GM08714 (cell line): ENCODE measurements around the gene KRT7.
"Not testable (repeated sequence)": the region's sequence is repeated elsewhere in the genome, so short reads cannot be mapped to it uniquely, and the experiment has no call there.

Source experiments
- H3K4me3 ChIP-seq: fragments of 200-500 bp; sonication (Bioruptor generic); 2 replicates; pipeline ENCODE4 v1.5.1; 2014; ENCODE audit warnings: mild to moderate bottlenecking, low read length, inconsistent platforms
- ZNF274 ChIP-seq: IDR thresholded peaks from 2 replicates; pipeline ENCODE4 v1.6.1; 2012; ENCODE audit warnings: mild to moderate bottlenecking, low read depth, low read length

The KRT7 gene

DNA sequence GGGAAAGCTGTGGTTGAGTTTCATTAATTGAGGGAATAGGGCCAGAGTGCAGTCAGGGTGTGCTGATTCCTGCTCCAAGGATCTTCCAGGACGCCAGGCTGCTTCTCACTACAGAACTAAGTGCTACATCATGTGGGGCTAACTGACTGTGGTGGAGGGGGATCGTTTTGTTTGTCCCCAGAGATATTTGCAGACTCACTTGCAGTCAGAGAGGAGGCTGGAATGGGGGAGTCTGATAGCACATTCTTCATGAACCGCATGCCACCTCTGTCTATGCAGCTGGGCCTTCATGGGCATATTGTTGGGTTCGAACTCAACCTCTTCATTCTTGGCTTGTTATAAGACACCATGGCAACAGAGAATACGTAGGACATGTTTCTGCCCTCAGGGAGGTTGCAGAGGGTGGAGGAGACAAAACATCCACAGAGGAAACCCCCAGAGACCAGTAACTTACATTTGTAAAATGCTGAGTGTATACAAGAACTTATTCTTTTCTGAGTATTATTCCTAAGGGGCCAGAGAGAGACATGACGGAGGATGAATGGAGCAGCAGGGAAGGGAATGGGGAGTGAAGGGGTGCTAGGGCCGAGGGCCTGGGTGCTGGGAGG lies 13.0 kb downstream of the KRT7 start:
- TF ChIP-seq ZNF274 = no peak
- no peak overlapping the region for H3K4me3 ChIP-seq

DNA sequence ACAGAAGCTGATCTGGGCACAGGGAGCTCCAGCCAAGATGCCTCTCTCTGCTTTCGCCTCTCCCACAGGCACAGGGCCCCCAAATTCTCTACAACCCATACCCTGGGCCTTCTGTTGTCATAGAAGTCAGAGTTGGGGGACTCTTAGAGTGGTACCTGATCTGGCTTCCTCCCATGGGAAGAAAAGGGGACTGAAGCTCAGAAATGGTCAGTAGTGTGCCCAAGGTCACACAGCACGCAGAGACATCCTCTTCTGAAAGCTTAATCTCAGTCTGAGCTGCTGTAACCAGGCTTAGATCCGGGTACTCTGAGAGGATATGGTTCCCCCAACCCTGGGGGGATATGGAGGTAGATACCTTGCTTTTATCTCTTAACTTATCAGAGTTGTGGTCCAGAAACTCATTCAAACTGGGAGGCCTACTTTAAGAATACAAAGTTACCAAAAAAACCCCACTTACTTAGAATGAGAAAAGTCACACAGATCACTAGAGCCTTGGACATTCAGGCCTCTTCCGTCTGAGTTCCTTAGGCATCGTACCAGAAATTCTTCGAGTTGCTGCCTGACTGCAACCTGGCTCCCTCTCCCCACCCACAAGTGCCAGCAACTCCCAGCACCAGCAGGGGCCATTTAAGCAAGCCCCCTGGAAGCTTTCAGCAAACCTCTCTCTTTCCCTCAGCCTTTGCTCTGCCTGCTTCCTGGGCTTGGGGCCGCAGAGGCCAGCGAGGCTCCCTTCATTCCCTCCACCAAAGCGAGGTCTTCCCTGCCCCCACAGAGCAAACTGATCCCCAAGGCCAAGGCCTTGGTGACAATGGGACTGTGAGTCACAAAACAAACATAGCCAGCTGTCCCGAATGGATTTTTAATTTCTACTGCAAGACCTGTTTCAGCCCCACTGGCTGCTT lies 13.9 kb downstream of the KRT7 start:
- H3K4me3 ChIP-seq = no peak overlapping the region
- TF ChIP-seq ZNF274 = no peak

DNA sequence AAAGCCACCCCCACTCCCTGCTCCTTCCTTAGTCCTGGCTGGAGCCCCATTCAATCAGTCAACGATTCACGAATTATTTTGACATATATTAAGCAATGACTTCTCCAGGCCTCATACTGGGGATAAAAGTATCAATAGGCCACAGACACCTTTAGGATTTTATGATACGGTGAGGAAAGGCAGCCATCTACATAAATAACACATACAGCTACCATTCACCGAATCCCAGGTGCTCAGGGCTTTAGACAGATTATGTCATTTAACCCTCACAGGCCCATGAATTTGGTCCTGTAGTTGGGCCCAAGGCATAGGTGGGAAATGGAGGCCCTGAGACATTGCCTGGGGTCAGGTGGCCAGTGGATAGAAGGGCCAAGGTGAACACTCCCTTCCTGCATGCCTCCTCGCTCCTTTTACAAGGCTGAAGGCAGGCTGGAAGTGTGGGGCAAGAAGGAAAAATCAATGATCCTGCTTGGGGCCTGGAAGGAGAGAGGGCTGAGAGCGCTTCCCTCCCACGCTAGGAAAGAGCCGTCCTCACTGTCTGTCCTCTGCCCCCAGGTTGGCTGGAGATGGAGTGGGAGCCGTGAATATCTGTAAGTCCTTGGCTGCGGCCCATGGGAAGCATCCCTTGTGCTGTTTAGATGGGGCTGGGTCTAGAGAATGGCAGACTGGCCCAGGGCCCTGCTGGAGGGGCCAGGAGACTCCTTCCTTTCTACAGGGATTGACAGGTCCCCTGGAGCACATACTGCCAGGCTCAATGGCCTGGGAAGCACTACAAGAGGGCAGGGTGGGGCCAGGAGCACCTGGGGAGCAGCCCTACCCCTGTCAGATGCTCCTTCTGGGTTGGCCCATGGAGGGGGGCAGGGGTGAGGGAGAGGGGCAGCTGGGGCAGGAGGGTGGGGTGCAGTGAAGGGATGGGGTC lies 14.8 kb downstream of the KRT7 start:
- no peak for TF ChIP-seq ZNF274
- H3K4me3 ChIP-seq = no peak overlapping the region

DNA sequence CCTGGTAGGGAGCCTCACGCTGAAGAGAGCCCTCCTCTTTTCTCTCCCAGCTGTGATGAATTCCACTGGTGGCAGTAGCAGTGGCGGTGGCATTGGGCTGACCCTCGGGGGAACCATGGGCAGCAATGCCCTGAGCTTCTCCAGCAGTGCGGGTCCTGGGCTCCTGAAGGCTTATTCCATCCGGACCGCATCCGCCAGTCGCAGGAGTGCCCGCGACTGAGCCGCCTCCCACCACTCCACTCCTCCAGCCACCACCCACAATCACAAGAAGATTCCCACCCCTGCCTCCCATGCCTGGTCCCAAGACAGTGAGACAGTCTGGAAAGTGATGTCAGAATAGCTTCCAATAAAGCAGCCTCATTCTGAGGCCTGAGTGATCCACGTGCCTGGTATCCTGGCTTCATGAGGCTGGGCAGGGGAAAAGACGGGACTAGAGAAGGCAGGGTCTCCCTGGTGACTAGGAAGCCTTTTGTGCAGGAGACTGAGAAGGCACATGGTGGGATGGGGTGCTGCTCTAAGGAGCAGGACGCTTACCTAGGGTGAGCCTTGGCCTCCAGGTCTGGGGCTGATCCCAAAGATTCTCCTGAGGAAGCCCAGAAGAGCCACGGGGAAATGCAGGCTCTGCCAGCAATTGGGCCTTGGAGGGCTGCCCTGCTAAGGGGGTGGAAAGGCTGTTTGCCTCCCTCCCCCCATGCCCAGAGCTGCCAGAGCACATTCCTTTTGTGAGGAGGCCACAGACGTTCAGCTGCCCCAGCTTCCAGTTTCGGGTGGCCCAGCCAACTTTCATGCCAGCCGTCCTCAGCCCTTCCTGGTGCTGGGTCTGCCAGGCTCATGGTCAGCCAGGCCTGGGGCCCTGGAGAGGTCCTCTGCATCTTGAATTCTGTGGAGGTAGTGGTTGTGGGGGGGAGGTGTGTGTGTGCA lies 15.8 kb downstream of the KRT7 start:
- no peak overlapping the region for H3K4me3 ChIP-seq
- TF ChIP-seq ZNF274 = no peak

DNA sequence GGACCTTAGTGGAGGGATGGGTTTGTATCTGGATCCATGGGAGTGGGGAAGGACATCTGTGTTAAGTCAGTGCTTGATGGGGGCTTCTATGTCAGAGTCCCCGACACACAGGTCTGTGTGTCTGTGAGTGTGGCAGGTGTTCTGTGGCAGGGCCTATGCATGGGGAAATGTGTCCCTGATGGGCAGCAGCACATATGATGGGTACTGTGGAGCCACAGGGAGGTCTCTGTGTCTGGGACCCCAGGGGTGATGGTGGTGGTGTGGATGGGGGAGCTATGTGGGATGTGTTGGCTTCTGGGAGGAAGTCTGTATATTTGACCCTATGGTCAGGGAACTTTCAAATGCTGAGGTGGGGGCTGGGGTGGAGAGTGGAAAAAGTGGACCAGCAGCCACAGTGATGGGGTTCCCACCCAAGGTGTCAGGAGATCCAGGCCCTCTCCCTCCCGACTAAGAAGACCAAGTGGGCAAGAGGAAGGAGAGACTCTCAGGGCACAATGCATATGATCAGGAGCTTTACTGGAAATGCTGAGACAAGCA lies 16.5 kb downstream of the KRT7 start:
- TF ChIP-seq ZNF274 = no peak
- no peak overlapping the region for H3K4me3 ChIP-seq

DNA sequence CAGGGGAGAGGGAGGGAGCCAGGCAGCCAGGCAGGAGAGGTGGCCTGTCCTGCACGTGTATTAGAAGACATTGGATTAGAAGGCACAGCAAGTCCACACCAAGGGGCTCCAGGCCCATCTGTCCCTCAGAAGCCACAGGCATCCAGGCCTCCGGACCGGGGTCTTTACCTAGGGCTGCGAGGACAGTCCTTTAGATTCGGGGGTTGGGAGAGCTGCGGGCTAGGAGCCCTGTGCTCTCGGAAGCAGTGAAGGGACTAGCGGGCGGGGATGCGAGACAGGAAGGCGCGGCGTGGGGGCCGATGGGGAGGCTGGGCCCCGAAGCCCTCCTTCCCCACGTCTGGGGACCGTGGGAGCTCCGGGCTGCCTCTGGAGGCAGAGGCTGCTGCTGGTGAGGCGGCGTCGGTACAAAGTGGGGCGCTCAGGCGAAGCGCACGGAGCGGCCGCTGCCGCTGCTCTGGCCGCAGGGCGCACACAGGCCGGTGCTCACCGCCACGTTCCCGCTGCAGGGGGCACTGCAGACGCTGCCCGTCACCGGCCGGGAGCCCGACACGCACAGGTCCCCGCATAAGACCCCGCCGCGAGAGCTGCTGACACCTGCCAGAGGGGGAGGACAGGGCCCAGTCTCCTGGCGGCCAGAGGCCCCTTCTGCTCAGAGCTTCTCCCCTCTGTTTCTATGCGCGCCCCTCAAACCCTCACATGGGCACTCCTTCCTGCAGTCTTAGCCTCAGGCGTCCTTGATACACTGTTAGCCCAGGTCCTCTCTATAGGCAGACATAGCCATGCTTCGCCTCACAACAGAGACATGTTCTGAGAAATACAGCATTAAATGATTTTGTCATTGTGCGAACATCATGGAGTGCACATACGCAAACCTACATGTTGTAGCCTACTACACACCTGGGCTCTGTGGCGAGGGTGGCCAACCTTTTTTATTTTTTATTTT lies 17.3 kb downstream of the KRT7 start:
- no peak overlapping the region for H3K4me3 ChIP-seq

DNA sequence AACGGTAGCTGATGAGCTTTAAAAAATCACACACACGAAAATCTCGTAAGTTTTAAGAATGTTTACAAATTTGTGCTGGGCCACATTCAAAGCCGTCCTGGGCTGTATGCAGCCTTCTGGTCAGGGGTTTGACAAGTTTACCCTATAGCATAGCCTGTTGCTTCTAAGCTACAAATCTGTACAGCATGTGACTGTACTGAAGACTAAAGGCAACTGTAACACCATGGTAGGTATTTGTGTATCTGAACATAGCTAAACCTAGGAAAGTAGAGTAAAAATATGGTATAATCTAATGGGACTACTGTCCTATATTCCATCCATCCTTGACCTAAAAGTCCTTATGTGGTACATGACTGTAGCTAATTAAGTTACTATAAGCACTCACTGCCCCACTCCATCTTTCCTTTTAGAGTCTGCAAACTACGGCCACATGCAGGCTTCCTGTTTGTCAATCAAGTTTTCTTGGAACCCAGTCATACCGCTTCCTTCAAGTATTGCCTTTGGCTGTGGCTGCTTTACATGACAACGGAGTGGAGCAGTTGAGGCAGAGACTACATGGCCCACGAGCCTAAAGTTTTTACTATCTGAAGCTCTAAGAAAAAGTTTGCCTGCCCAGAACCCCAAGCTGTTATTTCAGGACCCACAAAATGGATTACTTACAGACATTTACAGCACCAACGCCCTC lies 18.5 kb downstream of the KRT7 start:
- TF ChIP-seq ZNF274 = no peak
- no peak overlapping the region for H3K4me3 ChIP-seq

More for the DNA sequence above, 17.3 kb downstream of the KRT7 start:
- no peak for TF ChIP-seq ZNF274

DNA sequence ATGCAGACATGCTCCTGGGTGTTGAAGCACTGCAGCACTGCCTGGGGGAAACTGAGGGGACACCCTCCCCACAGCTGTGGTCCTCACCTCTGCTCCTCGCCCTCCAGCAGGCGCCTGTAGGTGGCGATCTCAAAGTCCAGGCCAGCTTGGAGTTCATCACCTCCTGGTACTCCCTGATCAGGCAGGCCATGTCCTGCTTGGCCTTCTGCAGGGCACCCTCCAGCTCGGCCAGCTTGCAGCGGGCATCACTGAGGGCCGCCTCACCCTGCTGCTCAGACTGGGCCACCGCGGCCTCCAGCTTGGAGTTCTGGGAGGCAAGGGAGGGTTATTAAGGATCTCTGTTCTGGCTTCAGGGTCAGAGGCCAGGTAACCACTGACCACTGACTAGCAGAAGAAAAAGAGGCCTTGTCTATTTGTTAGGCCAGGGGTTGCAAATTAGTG lies 19.2 kb downstream of the KRT7 start:
- not testable (repeated sequence) for H3K4me3 ChIP-seq

DNA sequence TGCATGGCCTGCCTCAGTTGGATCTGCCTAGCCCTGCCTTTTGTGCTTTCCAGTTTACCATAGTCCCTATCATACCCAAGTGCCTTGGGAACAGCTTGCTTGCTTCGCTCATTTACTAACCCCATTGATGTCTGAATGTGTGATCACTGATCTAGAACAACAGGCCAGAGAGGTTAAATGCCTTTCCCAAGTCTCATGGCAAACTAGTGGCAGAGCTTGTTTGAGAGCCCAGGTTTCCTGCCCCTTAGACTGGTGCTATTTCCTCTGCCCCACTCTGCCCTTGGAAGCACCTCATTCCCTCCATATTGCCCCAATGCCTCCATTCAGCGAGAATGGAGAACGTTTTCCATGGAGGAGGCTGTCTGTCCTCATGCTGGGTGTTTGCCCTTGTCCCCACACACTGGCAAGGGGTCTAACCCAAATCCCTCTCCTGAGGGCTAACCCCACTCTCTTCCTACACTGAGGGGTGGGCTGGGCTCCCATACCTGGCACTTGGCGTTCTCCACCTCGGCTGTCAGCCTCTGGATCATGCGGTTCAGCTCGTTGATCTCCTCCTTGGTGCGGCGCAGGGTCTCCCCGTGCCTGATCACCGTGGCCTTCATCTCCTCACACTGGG lies 19.8 kb downstream of the KRT7 start:
- H3K4me3 ChIP-seq = no peak overlapping the region
- TF ChIP-seq ZNF274 = no peak

DNA sequence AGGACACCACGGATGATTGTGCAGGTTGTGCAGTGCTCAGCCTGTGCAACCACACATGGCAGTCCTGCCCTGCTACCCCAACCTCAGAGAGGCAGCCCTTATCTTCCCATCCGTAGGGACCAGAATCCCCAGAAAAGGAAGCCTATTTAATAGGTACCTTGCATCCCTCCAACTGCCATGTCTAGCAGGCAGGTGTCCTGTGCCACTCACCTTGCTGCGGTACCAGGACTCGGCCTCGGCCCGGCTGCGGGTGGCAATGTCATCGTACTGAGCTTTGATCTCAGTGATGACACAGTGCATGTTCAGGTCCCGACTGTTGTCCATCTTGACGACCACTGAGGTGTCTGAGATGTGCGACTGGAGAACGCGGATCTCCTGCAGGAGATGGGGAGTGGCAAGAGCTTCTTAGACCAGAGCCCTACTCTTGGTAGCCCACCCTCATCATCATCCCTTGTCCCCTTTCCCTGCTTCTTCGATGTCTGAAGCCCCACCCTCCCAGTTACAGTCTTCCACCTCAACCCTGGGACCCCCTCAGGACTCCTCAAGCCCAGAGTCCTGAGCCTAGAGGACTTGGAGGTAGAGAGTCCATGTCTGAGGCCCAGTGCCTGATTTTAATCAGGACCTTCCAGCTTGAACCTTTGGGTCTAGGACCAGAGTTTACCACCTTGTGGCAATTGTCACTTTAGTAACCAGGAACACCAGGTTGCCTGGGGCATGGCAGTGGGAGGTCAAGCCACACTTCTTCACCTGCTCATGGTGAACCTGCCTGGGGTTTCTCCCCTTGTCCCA lies 20.5 kb downstream of the KRT7 start:
- H3K4me3 ChIP-seq = no peak overlapping the region
- no peak for TF ChIP-seq ZNF274
